K562 (cell line): ENCODE data around the gene MEGF9. TPM values are rescaled to one million over a fixed set of nuclear protein-coding genes. Genes with fewer than 3 reads are reported as not detected.
"Not testable (repeated sequence)": the region's sequence is repeated elsewhere in the genome, so short reads cannot be mapped to it uniquely, and the experiment has no call there.

Experiments
- ATAC-seq: fragments of 200-7000 bp; cut with Tn5 transposase; 3 replicates; pipeline ENCODE4 v1.9.1; 2020; ENCODE audit warnings: moderate library complexity
- BruUV-seq: library from RNA; stranded (reverse); fragments of 400-500 nt; replicated peaks from 2 replicates; lab custom pipeline; 2021; lab: Mats Ljungman, UMichigan
- CTCF ChIA-PET: fragments of 300-600 bp; formaldehyde crosslinking; extraction: SDS; loops from one replicate; lab custom pipeline; 2021; ENCODE audit warnings: low intra/inter-chr PET ratio; lab: Yijun Ruan, JAX
- POLR2A ChIA-PET: fragments of 300-600, 350-650 bp; sonication (Branson Sonifier 250); formaldehyde crosslinking; extraction: SDS; loops from one replicate; lab custom pipeline; 2021; ENCODE audit warnings: antibody characterized with exemption, inconsistent platforms; lab: Yijun Ruan, JAX
- DNase-seq, 4 experiments: peaks; one replicate each; pipeline versions ENCODE4 v3.0.0 to v3.0.0-alpha.2; 2011 to 2018; ENCODE audit warnings: low spot score in 3 of 4, mixed read lengths in 3 of 4; ENCODE audit errors: extremely low read depth in 1 of 4
- FAIRE-seq: peaks from 2 replicates; lab custom pipeline; 2011; peaks lifted over from hg19 to GRCh38; lab: Jason Lieb, UNC
- H2AFZ ChIP-seq: 2 replicates; pipeline ENCODE4 v1.6.0; 2011; ENCODE audit warnings: low read depth, low read length, control low read depth, inconsistent platforms
- H3K27ac ChIP-seq: fragments of 200-600 bp; 3 replicates; pipeline ENCODE4 v1.8.0; 2011; ENCODE audit warnings: low read depth, mild to moderate bottlenecking, control low read depth, inconsistent platforms, low read length, moderate library complexity, mixed read lengths; ENCODE audit errors: extremely low read depth
- H3K27me3 ChIP-seq, 2 experiments: fragments of 300-600 bp in 1 of 2; 2 replicates in 1 of 2; 3 replicates in 1 of 2; pipeline versions ENCODE4 v1.6.0 to v1.8.0; 2011; ENCODE audit warnings: inconsistent platforms in 2 of 2, low read length in 2 of 2, mild to moderate bottlenecking in 1 of 2, mixed read lengths in 1 of 2, moderate library complexity in 1 of 2; ENCODE audit not compliant: control insufficient read depth in 2 of 2, insufficient read depth in 2 of 2
- H3K36me3 ChIP-seq: fragments of 300-600 bp; 3 replicates; pipeline ENCODE4 v1.8.0; 2011; ENCODE audit warnings: mild to moderate bottlenecking, low read length, inconsistent platforms; ENCODE audit not compliant: control insufficient read depth, insufficient read depth
- H3K4me1 ChIP-seq, 2 experiments: fragments of 200-600 bp in 1 of 2; replicated peaks in 1 of 2; 2 replicates in 1 of 2; 3 replicates in 1 of 2; pipeline versions ENCODE4 v1.5.1 to v1.8.0; 2011; ENCODE audit warnings: inconsistent platforms in 2 of 2, low read length in 2 of 2, mild to moderate bottlenecking in 1 of 2, mixed read lengths in 1 of 2, moderate library complexity in 1 of 2; ENCODE audit not compliant: control insufficient read depth in 2 of 2, insufficient read depth in 2 of 2
- H3K4me2 ChIP-seq: 2 replicates; pipeline ENCODE4 v1.6.1; 2011; ENCODE audit warnings: low read length, control low read depth, inconsistent platforms, mixed read lengths; ENCODE audit not compliant: insufficient read depth
- H3K4me3 ChIP-seq: fragments of 200-600 bp; sonication (generic), shearing (Covaris generic); 2 replicates; pipeline ENCODE4 v1.5.1; 2016; ENCODE audit warnings: control low read depth, inconsistent platforms
- H3K79me2 ChIP-seq: fragments of 200-600 bp; 3 replicates; pipeline ENCODE4 v1.8.0; 2011; ENCODE audit warnings: low read length, inconsistent platforms; ENCODE audit not compliant: control insufficient read depth, insufficient read depth
- H3K9ac ChIP-seq, 2 experiments: 2 replicates each; pipeline versions ENCODE4 v1.6.0 to v1.6.1; 2011; ENCODE audit warnings: low read depth in 2 of 2, low read length in 2 of 2, control low read depth in 1 of 2, inconsistent platforms in 1 of 2, mild to moderate bottlenecking in 1 of 2, mixed read lengths in 1 of 2; ENCODE audit not compliant: insufficient read depth in 1 of 2
- H3K9me1 ChIP-seq: one replicate; pipeline ENCODE4 v1.6.0; 2011; ENCODE audit warnings: inconsistent platforms, mild to moderate bottlenecking, low read length, moderate library complexity; ENCODE audit not compliant: control insufficient read depth, insufficient read depth
- H3K9me3 ChIP-seq: replicated peaks from 2 replicates; pipeline ENCODE4 v1.5.1; 2011; ENCODE audit warnings: low read depth, low read length, inconsistent platforms; ENCODE audit not compliant: control insufficient read depth, insufficient read depth
- H4K20me1 ChIP-seq: replicated peaks from 2 replicates; pipeline ENCODE4 v1.6.1; 2011; ENCODE audit warnings: low read length, inconsistent platforms, mixed read lengths; ENCODE audit not compliant: control insufficient read depth, insufficient read depth
- FOXP1 ChIP-seq: sonication (generic); formaldehyde crosslinking; IDR thresholded peaks from 2 replicates; pipeline ENCODE4 v1.8.0; 2022; ENCODE audit warnings: mild to moderate bottlenecking, missing genetic modification reagents
- MCM2 ChIP-seq: fragments of 450-650 bp; IDR thresholded peaks from 2 replicates; pipeline ENCODE4 v1.6.1; 2017; ENCODE audit warnings: low read depth, mild to moderate bottlenecking
- NCOA2 ChIP-seq, 2 experiments: fragments of 450-650 bp; IDR thresholded peaks; 2 replicates each; pipeline ENCODE4 v1.6.1; 2018; ENCODE audit warnings: mild to moderate bottlenecking in 2 of 2, moderate library complexity in 1 of 2; ENCODE audit not compliant: partially characterized antibody in 2 of 2
- RCOR1 ChIP-seq, 2 experiments: IDR thresholded peaks; 2 replicates each; pipeline ENCODE4 v1.6.1; 2012; ENCODE audit warnings: low read depth in 2 of 2, low read length in 2 of 2, borderline replicate concordance in 1 of 2, improper control_type of control experiment in 1 of 2
- TRIM24 ChIP-seq, 2 experiments: fragments of 450-650 bp; IDR thresholded peaks; 2 replicates each; pipeline ENCODE4 v1.6.1; 2016
- ZNF644 ChIP-seq: fragments of 200-800 bp; sonication (Bioruptor generic); IDR thresholded peaks from 2 replicates; pipeline ENCODE4 v1.6.1; 2016; ENCODE audit warnings: low read depth, missing genetic modification characterization, missing compliant biosample characterization
- ZNF79 ChIP-seq: fragments of 250-450 bp; sonication (Bioruptor Pico); IDR thresholded peaks from 2 replicates; pipeline ENCODE4 v1.4.0; 2020; ENCODE audit warnings: low read depth, mild to moderate bottlenecking, moderate library complexity
- WGBS: fragments of 100-300 bp; shearing (Covaris generic); methylation state at CpG from one replicate; pipeline ENCODE4 v1.1.6; 2016; ENCODE audit warnings: low coverage, mixed read lengths; ENCODE audit not compliant: insufficient coverage; ENCODE audit errors: missing lambda C conversion rate; 5-methylcytosine and 5-hydroxymethylcytosine counted together
- in situ Hi-C: fragments of 300-500 bp; cut with MboI; formaldehyde crosslinking; loops from 4 replicates; pipeline ENCODE4 v1.15.0; 2018; ENCODE audit warnings: inconsistent platforms, mixed read lengths
- intact Hi-C: fragments of 100-400 bp; cut with micrococcal nuclease; formaldehyde crosslinking; loops from 2 replicates; pipeline ENCODE4 v1.14.2; 2022
- polyA plus RNA-seq, 8 experiments: library from polyadenylated mRNA; depleted of rRNA in 4 of 8; stranded (reverse) in 5 of 8; unstranded in 3 of 8; fragments of >200 nt; fragmentation: Nextera tagmentation in 2 of 8; fragmentation: Illumina TruSeq in 1 of 8; extraction: Ambion mirVana in 2 of 8; extraction: Trizol in 1 of 8; gene quantifications; 2 replicates each; pipeline versions ENCODE4 v1.2.1 to v1.2.3, GENCODE V29; 2011 to 2014; ENCODE audit warnings: inconsistent platforms in 1 of 8, missing spikeins in 1 of 8
- total RNA-seq, 7 experiments: library from RNA; depleted of rRNA in 6 of 7; stranded (reverse); fragments of >200 nt in 6 of 7; fragmentation: Illumina TruSeq in 2 of 7; extraction: Trizol in 2 of 7; gene quantifications; 2 replicates each; pipeline versions ENCODE4 v1.2.1 to v1.2.3, GENCODE V29; 2011 to 2021; ENCODE audit warnings: low replicate concordance in 1 of 7
- TF ChIP-seq, protein P1 (sequence below), 2 experiments: fragments of 450-650 bp; IDR thresholded peaks; 2 replicates each; pipeline ENCODE4 v1.6.1; 2018; ENCODE audit warnings: mild to moderate bottlenecking in 2 of 2, low read depth in 1 of 2; ENCODE audit not compliant: partially characterized antibody in 2 of 2

The MEGF9 gene
- total and polyA plus RNA-seq, 9 of the 15 experiments (the other 6 are each of a cell fraction or from before 2014, with no cell fraction given): 2.1 to 6.2 (median 3.8) TPM

DNA sequence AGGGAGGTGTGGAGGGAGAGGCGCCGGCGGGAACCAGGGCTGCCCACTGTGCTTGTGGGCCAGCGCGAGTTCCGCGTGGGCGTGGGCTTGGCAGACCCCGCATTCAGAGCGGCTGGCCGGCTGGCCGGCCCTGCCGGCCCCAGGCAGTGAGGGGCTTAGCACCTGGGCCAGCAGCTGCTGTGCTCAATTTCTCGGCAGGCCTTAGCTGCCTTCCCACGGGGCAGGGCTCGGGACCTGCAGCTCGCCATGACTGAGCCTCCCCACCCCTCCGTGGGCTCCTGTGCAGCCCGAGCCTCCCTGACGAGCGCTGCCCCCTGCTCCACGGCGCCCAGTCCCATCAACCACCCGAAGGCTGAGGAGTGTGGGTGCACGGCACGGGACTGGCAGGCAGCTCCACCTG is 32.1 kb upstream of the MEGF9 start:
- DNase-seq, H3K4me1 ChIP-seq, H3K27me3 ChIP-seq, H3K27ac ChIP-seq, FAIRE-seq, H3K79me2 ChIP-seq, H3K9me3 ChIP-seq, H3K4me3 ChIP-seq, H3K4me2 ChIP-seq, H3K9ac ChIP-seq, H3K9me1 ChIP-seq, H2AFZ ChIP-seq, H4K20me1 ChIP-seq, ATAC-seq, H3K36me3 ChIP-seq, CTCF ChIA-PET, BruUV-seq: not testable (repeated sequence)
- POLR2A ChIA-PET: interaction anchor here (0.6 to 1.2 kb wide), 2 partner anchors 11 to 445 kb away, joined by 4 to 5 read pairs; no protein-coding TSS in a partner anchor
- in situ Hi-C loops: loop anchor here (10.0 kb wide), 1 partner anchor 318 kb away; no protein-coding TSS in a partner anchor
- intact Hi-C loops: loop anchor here (10.0 kb wide), 1 partner anchor 578 kb away; no protein-coding TSS in a partner anchor
- 86% methylated on average over 17 of the region's 26 CpGs for WGBS

DNA sequence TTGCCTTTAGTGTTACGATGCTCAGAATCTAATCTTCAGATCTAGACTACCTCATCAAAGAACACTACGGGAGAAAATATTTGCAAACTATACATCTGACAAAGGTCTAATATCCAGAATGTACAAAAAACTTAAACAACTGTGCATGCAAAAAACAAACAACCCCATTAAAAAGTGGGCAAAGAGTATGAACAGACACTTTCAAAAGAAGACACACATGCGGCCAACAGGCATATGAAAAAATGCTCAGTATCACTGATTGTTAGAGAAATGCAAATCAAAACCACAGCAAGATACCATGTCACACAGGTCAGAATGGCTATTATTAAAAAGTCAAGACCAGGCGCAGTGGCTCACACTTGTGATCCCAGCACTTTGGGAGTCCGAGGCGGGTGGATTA is 31.0 kb upstream of the MEGF9 start:
- Histone ChIP-seq H4K20me1 (no peaks in the 10 kb centered on the region), H3K36me3 (no peaks in the 10 kb centered on the region), H3K4me2 (no peak overlapping the region), H3K9me1 (no peaks in the 10 kb centered on the region), H3K9me3 (no peaks in the 10 kb centered on the region), H2AFZ (no peak overlapping the region), H3K4me3 (no peak overlapping the region), H3K27me3 (no peaks in the 10 kb centered on the region), H3K4me1 (no peaks in the 10 kb centered on the region; a peak in 1 of 5 replicates), H3K79me2 (no peaks in the 10 kb centered on the region), H3K9ac (no peak overlapping the region), H3K27ac (no peak overlapping the region)
- FAIRE-seq: no peak
- TF ChIP-seq RCOR1 (IDR thresholded peaks at IDR 0.05; ENCODE audit: borderline replicate concordance in 1 of 2, low read depth in 2 of 2, low read length in 2 of 2) (no peak), NCOA2 (IDR thresholded peaks at IDR 0.05; ENCODE audit: partially characterized antibody in 2 of 2) (no peak), FOXP1 (CRISPR knock-in tag) (no peak), MCM2 (no peak), TRIM24 (IDR thresholded peaks at IDR 0.05) (no peak), ZNF644 (tag) (no peak), ZNF79 (CRISPR knock-in tag) (no peak)
- TF ChIP-seq, protein P1, sequence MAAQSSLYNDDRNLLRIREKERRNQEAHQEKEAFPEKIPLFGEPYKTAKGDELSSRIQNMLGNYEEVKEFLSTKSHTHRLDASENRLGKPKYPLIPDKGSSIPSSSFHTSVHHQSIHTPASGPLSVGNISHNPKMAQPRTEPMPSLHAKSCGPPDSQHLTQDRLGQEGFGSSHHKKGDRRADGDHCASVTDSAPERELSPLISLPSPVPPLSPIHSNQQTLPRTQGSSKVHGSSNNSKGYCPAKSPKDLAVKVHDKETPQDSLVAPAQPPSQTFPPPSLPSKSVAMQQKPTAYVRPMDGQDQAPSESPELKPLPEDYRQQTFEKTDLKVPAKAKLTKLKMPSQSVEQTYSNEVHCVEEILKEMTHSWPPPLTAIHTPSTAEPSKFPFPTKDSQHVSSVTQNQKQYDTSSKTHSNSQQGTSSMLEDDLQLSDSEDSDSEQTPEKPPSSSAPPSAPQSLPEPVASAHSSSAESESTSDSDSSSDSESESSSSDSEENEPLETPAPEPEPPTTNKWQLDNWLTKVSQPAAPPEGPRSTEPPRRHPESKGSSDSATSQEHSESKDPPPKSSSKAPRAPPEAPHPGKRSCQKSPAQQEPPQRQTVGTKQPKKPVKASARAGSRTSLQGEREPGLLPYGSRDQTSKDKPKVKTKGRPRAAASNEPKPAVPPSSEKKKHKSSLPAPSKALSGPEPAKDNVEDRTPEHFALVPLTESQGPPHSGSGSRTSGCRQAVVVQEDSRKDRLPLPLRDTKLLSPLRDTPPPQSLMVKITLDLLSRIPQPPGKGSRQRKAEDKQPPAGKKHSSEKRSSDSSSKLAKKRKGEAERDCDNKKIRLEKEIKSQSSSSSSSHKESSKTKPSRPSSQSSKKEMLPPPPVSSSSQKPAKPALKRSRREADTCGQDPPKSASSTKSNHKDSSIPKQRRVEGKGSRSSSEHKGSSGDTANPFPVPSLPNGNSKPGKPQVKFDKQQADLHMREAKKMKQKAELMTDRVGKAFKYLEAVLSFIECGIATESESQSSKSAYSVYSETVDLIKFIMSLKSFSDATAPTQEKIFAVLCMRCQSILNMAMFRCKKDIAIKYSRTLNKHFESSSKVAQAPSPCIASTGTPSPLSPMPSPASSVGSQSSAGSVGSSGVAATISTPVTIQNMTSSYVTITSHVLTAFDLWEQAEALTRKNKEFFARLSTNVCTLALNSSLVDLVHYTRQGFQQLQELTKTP (IDR thresholded peaks at IDR 0.05; ENCODE audit: low read depth in 1 of 2, partially characterized antibody in 2 of 2): peak in 1 of 2 experiments; percentile 79
- in situ Hi-C loops (loop anchor here (10.0 kb wide), 1 partner anchor 320 kb away; no protein-coding TSS in a partner anchor), intact Hi-C loops (loop anchor here (10.0 kb wide), 1 partner anchor 580 kb away; no protein-coding TSS in a partner anchor)
- no peak for ATAC-seq
- 67% methylated on average over 6 of the region's 6 CpGs for WGBS
- no peak for DNase-seq
- ChIA-PET CTCF (no interaction called here), POLR2A (no interaction called here)
- BruUV-seq: no TSS peak
